Keratinocyte (primary cell): ENCODE measurements around the gene LIN9. TPM values are rescaled to one million over a fixed set of nuclear protein-coding genes. Genes with fewer than 3 reads are reported as not detected.
"Not testable (repeated sequence)": the region's sequence is repeated elsewhere in the genome, so short reads cannot be mapped to it uniquely, and the experiment has no call there.

ENCODE experiments used
- DNase-seq: peaks from one replicate; pipeline ENCODE4 v3.0.0-alpha.2; 2011; ENCODE audit warnings: low read depth, missing footprints, low spot score
- FAIRE-seq: peaks from 2 replicates; lab custom pipeline; 2011; peaks lifted over from hg19 to GRCh38; lab: Jason Lieb, UNC
- H2AFZ ChIP-seq: 2 replicates; pipeline ENCODE4 v1.6.0; 2012; ENCODE audit warnings: low read length, control low read depth, inconsistent platforms; ENCODE audit not compliant: control insufficient read depth
- H3K27ac ChIP-seq: 2 replicates; pipeline ENCODE4 v1.5.1; 2011; ENCODE audit warnings: low read length; ENCODE audit not compliant: control insufficient read depth, insufficient read depth
- H3K27me3 ChIP-seq: 3 replicates; pipeline ENCODE4 v1.6.0; 2011; ENCODE audit warnings: low read length; ENCODE audit not compliant: control insufficient read depth, insufficient read depth; ENCODE audit errors: extremely low read depth
- H3K36me3 ChIP-seq, 2 experiments: 2 replicates in 1 of 2; 3 replicates in 1 of 2; pipeline ENCODE4 v1.5.1; 2011; ENCODE audit warnings: low read length in 2 of 2, mild to moderate bottlenecking in 1 of 2; ENCODE audit not compliant: control insufficient read depth in 2 of 2, insufficient read depth in 2 of 2; ENCODE audit errors: extremely low read depth in 1 of 2
- H3K4me1 ChIP-seq: 3 replicates; pipeline ENCODE4 v1.5.1; 2011; ENCODE audit warnings: low read length; ENCODE audit not compliant: control insufficient read depth, insufficient read depth; ENCODE audit errors: extremely low read depth
- H3K4me2 ChIP-seq: 3 replicates; pipeline ENCODE4 v1.6.0; 2011; ENCODE audit warnings: low read depth, low read length; ENCODE audit not compliant: control insufficient read depth, insufficient read depth; ENCODE audit errors: extremely low read depth
- H3K4me3 ChIP-seq, 3 experiments: fragments of 200-600 bp in 1 of 3; sonication (generic) in 1 of 3; 2 replicates in 2 of 3; 3 replicates in 1 of 3; pipeline ENCODE4 v1.5.1; 2011 to 2016; ENCODE audit warnings: low read length in 3 of 3, mild to moderate bottlenecking in 3 of 3, control low read depth in 2 of 3, inconsistent platforms in 1 of 3, low read depth in 1 of 3, mixed read lengths in 1 of 3, mixed run types in 1 of 3, moderate library complexity in 1 of 3; ENCODE audit not compliant: control insufficient read depth in 2 of 3, insufficient read depth in 2 of 3; ENCODE audit errors: extremely low read depth in 1 of 3
- H3K79me2 ChIP-seq: 2 replicates; pipeline ENCODE4 v1.6.0; 2012; ENCODE audit warnings: low read length; ENCODE audit not compliant: control insufficient read depth, insufficient read depth
- H3K9ac ChIP-seq: 3 replicates; pipeline ENCODE4 v1.6.0; 2011; ENCODE audit warnings: low read length; ENCODE audit not compliant: control insufficient read depth, insufficient read depth; ENCODE audit errors: extremely low read depth
- H3K9me1 ChIP-seq: 3 replicates; pipeline ENCODE4 v1.6.0; 2011; ENCODE audit warnings: low read length; ENCODE audit not compliant: control insufficient read depth, insufficient read depth; ENCODE audit errors: extremely low read depth
- H3K9me3 ChIP-seq: 2 replicates; pipeline ENCODE4 v1.5.1; 2012; ENCODE audit warnings: low read depth, low read length; ENCODE audit not compliant: control insufficient read depth
- H4K20me1 ChIP-seq: 3 replicates; pipeline ENCODE4 v1.6.0; 2011; ENCODE audit warnings: low read length; ENCODE audit not compliant: control insufficient read depth, insufficient read depth; ENCODE audit errors: extremely low read depth
- EZH2 ChIP-seq: IDR thresholded peaks from one replicate; pipeline ENCODE4 v1.6.1; 2012; ENCODE audit warnings: inconsistent platforms, mild to moderate bottlenecking, low read length, moderate library complexity
- dilution Hi-C: fragments of 300-500 bp; cut with MboI; formaldehyde crosslinking; loops from one replicate; pipeline ENCODE4 v1.7.0; 2020; ENCODE audit warnings: low sequenced_read_pairs; ENCODE audit not compliant: extremely low pct_ligation_motif_present
- polyA plus RNA-seq, 5 experiments: library from polyadenylated mRNA; depleted of rRNA in 3 of 5; stranded (reverse) in 3 of 5; stranded (forward) in 1 of 5; unstranded in 1 of 5; fragments of >200 nt; gene quantifications; 1 replicate in 1 of 5; 2 replicates in 3 of 5; 3 replicates in 1 of 5; pipeline versions ENCODE4 v1.2.1 to v1.2.3, GENCODE V29; 2011 to 2012; ENCODE audit warnings: missing spikeins in 2 of 5, low read depth in 1 of 5, low replicate concordance in 1 of 5
- TF ChIP-seq, protein P1 (sequence below), 3 experiments: IDR thresholded peaks in 1 of 3; conservative IDR thresholded peaks in 1 of 3; optimal IDR thresholded peaks in 1 of 3; 2 replicates in 2 of 3; 3 replicates in 1 of 3; pipeline versions ENCODE3 to v1.5.1; 2011; ENCODE audit warnings: low read length in 3 of 3, mild to moderate bottlenecking in 3 of 3, moderate library complexity in 2 of 3, control low read depth in 1 of 3, inconsistent platforms in 1 of 3; ENCODE audit not compliant: insufficient read depth in 2 of 3; ENCODE audit errors: extremely low read depth in 1 of 3

The LIN9 gene
- polyA plus RNA-seq, 1 donor (not counting 4 experiments of a cell fraction or from before 2014, with no cell fraction given) = 5.6 TPM

DNA sequence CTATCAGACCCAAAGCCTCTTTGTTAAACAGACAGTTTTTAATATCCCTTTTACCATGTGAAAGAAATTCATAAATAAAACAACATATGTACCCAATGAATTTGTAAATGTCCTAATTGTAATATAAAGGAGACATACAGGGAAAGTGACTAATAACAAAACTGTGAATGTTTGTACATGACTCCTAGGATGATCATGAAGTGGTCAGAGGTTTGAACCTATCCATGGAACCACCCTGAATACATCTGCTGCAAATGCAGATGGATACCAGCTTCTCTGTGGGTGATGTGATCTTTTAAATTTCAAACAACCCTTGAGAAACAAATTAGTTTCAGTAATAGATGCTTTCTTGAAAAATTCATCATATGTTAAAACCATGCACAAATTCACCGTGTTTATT, 105.7 kb downstream of the LIN9 start:
- no peaks in the 10 kb centered on the region for H4K20me1 ChIP-seq
- H3K79me2 ChIP-seq = no peaks in the 10 kb centered on the region
- TF ChIP-seq, protein P1, sequence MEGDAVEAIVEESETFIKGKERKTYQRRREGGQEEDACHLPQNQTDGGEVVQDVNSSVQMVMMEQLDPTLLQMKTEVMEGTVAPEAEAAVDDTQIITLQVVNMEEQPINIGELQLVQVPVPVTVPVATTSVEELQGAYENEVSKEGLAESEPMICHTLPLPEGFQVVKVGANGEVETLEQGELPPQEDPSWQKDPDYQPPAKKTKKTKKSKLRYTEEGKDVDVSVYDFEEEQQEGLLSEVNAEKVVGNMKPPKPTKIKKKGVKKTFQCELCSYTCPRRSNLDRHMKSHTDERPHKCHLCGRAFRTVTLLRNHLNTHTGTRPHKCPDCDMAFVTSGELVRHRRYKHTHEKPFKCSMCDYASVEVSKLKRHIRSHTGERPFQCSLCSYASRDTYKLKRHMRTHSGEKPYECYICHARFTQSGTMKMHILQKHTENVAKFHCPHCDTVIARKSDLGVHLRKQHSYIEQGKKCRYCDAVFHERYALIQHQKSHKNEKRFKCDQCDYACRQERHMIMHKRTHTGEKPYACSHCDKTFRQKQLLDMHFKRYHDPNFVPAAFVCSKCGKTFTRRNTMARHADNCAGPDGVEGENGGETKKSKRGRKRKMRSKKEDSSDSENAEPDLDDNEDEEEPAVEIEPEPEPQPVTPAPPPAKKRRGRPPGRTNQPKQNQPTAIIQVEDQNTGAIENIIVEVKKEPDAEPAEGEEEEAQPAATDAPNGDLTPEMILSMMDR (optimal IDR thresholded peaks at IDR 0.05 in 1 of 3, IDR thresholded peaks at IDR 0.05 in 1 of 3, conservative IDR thresholded peaks at IDR 0.05 in 1 of 3; ENCODE audit: extremely low read depth in 1 of 3, insufficient read depth in 2 of 3, low read length in 3 of 3) = no peak
- no peak for TF ChIP-seq EZH2
- no peak for DNase-seq
- H2AFZ ChIP-seq = no peak overlapping the region
- H3K9me3 ChIP-seq = no peaks in the 10 kb centered on the region
- dilution Hi-C loops = no loop called here
- H3K4me1 ChIP-seq = no peaks in the 10 kb centered on the region
- no peaks in the 10 kb centered on the region for H3K36me3 ChIP-seq
- H3K27me3 ChIP-seq = no peaks in the 10 kb centered on the region
- FAIRE-seq = no peak
- H3K9me1 ChIP-seq = no peaks in the 10 kb centered on the region
- H3K4me3 ChIP-seq = no peak overlapping the region
- no peak overlapping the region for H3K27ac ChIP-seq
- H3K4me2 ChIP-seq = no peak overlapping the region
- H3K9ac ChIP-seq = no peak overlapping the region

DNA sequence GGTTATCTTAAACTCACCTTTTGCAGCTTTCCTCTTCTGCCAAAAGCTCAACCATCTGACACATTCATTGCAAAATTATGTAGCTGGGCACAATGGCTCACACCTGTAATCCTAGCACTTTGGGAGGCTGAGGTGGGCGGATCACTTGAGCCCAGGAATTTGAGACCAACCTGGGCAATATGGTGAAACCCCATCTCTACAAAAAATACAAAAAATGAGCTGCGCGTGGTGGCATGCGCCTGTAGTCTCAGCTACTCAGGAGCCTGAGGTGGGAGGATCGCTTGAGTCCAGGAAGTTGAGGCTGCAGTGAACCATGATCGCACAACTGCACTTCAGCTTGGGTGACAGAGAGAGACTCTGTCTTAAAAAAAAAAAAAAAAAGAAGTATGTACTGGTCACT, 106.3 kb downstream of the LIN9 start:
- H3K27ac ChIP-seq, H3K4me2 ChIP-seq, H3K79me2 ChIP-seq, H3K9me1 ChIP-seq, FAIRE-seq, H3K9me3 ChIP-seq, DNase-seq, H3K9ac ChIP-seq, dilution Hi-C loops, H3K4me3 ChIP-seq, H3K27me3 ChIP-seq, H3K36me3 ChIP-seq, H2AFZ ChIP-seq, H3K4me1 ChIP-seq, H4K20me1 ChIP-seq: not testable (repeated sequence)

DNA sequence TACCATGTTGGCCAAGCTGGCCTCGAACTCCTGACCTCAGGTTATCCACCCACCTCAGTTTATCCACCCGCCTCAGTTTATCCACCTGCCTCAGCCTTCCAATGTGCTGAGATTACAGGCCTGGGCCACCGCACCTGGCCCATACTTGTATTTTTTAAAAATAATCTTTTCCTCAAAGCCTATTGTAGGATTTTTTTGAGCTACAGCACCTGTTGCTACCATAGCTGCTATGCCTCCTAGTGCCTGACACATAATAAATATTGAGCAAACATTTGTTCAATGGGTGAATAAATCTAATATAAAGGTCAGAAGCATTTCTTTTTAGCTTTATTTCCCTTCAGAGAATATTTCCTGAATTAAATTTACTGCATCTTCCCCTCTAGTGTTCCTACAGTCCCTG, 106.7 kb downstream of the LIN9 start:
- Histone ChIP-seq H4K20me1 (no peaks in the 10 kb centered on the region), H3K27ac (no peak overlapping the region), H3K79me2 (no peaks in the 10 kb centered on the region), H3K4me1 (no peaks in the 10 kb centered on the region), H3K4me2 (no peak overlapping the region), H2AFZ (no peak overlapping the region), H3K9me3 (no peaks in the 10 kb centered on the region), H3K27me3 (no peaks in the 10 kb centered on the region), H3K36me3 (no peaks in the 10 kb centered on the region), H3K4me3 (no peak overlapping the region), H3K9ac (no peak overlapping the region), H3K9me1 (no peaks in the 10 kb centered on the region)
- dilution Hi-C loops = no loop called here
- TF ChIP-seq EZH2 = no peak
- TF ChIP-seq, protein P1 (optimal IDR thresholded peaks at IDR 0.05 in 1 of 3, IDR thresholded peaks at IDR 0.05 in 1 of 3, conservative IDR thresholded peaks at IDR 0.05 in 1 of 3; ENCODE audit: extremely low read depth in 1 of 3, insufficient read depth in 2 of 3, low read length in 3 of 3) = no peak
- FAIRE-seq (no peak), DNase-seq (no peak)
